GM20000 (cell line): ENCODE data around the gene TMEM128.

Experiments used
- DNase-seq: peaks from one replicate; pipeline ENCODE4 v3.0.0; 2012; ENCODE audit warnings: low spot score
- CTCF ChIP-seq: IDR thresholded peaks from 2 replicates; pipeline ENCODE4 v1.5.1; 2012; ENCODE audit warnings: mild to moderate bottlenecking, control low read depth; ENCODE audit errors: extremely low read depth, missing control alignments

TMEM128 gene

DNA sequence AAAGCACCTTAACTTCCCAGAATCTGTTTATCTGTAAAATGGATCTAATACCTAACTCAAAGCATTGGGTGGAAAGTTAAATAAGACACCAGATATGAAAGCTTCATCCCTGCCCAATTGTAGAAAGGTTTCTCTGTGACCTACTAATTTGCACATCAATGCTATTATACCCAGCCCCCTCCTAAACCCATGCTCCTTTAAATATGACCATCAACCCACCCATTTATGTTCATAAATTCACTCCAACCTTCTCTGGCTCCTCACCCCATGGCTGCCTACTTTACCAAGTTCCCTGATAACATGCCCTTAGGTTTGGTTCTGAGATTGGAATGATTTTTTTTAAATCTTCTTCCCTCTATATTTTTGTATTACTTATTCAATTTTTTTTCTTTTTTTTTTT lies 40.1 kb upstream of the TMEM128 start:
- no peak for TF ChIP-seq CTCF
- DNase-seq = no peak

- no peak for DNase-seq
- TF ChIP-seq CTCF = no peak
These were observed 37.0 kb upstream of the TMEM128 start for GRCh38 chr4:4284827-4285618.

GRCh38 chr4:4281787-4282186 lies 33.8 kb upstream of the TMEM128 start:
- TF ChIP-seq CTCF = no peak
- DNase-seq = no peak

DNA sequence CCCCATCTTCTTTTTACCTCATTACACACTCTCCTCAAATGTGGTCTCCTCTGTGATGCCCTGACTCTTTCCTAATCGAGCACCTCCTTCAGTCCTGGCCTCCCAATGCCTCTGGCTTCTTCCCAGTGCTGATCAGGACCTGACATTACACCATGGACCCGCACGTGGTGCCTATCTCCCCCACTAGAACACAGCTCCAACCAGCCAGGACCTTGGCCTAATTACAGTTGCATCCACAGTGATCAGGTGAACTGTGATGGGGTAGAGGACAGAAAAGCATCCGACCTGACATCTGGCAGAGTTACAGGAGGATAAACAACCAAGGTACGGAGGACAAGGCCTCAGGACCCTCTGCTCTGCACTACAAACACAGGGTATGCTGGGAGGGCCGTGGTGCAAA lies 29.5 kb upstream of the TMEM128 start:
- TF ChIP-seq CTCF = no peak
- no peak for DNase-seq

DNA sequence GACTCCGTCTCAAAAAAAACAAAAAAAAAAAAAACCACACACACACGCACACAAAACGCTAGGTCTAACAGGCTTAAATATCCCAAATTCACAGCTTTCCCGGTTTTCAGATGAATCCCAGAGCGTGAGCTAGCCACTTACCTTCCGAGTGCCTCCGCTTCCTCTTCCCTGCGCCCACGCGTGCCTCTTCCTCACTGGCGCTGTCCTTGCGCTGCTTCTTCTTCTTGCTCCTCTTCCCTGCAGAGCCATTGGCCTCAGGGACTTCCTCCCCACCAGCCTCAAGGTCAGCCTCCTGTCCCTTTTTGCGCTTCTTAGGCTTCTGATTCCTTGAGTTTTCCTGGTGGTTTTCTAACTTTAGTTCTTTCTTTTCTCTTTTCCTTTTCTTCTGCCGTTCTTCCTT lies 26.2 kb upstream of the TMEM128 start:
- DNase-seq = no peak

GRCh38 chr4:4271912-4272311 lies 23.9 kb upstream of the TMEM128 start:
- no peak for DNase-seq
- TF ChIP-seq CTCF = no peak

More for the DNA sequence above, 26.2 kb upstream of the TMEM128 start:
- TF ChIP-seq CTCF = no peak

DNA sequence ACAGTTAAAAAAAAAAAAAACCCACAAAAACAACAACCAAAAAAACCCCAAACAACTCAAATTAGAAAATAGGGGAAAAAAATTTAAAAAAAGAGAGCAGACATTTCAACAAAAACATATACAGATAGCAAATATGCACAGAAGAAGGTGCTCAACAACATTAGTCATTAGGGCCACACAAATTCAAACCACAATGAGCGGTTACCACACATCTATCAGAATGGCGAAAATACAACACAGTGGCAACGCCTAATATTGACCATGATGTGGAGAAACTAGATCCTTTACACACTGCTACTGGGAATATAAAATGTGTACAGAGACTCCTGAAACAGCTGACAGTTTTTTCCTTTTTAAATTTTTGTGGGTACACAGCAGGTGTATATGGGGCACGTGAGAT lies 22.5 kb upstream of the TMEM128 start:
- no peak for TF ChIP-seq CTCF
- no peak for DNase-seq
